ENCODE measurements around the gene BORCS6. TPM values are rescaled to one million over a fixed set of nuclear protein-coding genes. Genes with fewer than 3 reads are reported as not detected.

Gene BORCS6
- total RNA-seq, 1 experiment from 2014 or later: 6.4 TPM

- no peak overlapping the region for H2AFZ ChIP-seq (ENCODE audit: low read depth, low read length, poor library complexity, severe bottlenecking)
- TF ChIP-seq POLR2AphosphoS5 (IDR thresholded peaks at IDR 0.05; ENCODE audit: low read depth, low read length) (peak; percentile 80), ZFX (IDR thresholded peaks at IDR 0.05) (0 out of 2 replicates have a peak, but pooled peaks have one; percentile 9), REST (IDR thresholded peaks at IDR 0.05; ENCODE audit: low read depth) (no peak), CTCF (IDR thresholded peaks at IDR 0.05 in 2 of 3, conservative IDR thresholded peaks at IDR 0.05 in 1 of 3; ENCODE audit: borderline replicate concordance in 1 of 3, insufficient read depth in 1 of 3, low read depth in 2 of 3, low read length in 2 of 3) (no peak), JUND (IDR thresholded peaks at IDR 0.05) (no peak), YY1 (IDR thresholded peaks at IDR 0.05; ENCODE audit: extremely low read depth, insufficient replicate concordance, low read depth, low read length) (peak; percentile 50), ATF3 (IDR thresholded peaks at IDR 0.05) (no peak), EZH2phosphoT487 (IDR thresholded peaks at IDR 0.05; ENCODE audit: borderline replicate concordance) (no peak), MAX (IDR thresholded peaks at IDR 0.05) (peak; percentile 99), TCF7L2 (IDR thresholded peaks at IDR 0.05; ENCODE audit: borderline replicate concordance, extremely low read depth, insufficient read depth, insufficient read length) (peak; percentile 47), EGR1 (IDR thresholded peaks at IDR 0.05; ENCODE audit: low read depth) (peak; percentile 100), SIN3A (IDR thresholded peaks at IDR 0.05; ENCODE audit: low read depth) (peak; percentile 93), POLR2A (IDR thresholded peaks at IDR 0.05; ENCODE audit: borderline replicate concordance, extremely low read depth, insufficient read depth, insufficient read length) (peak; percentile 41), SP1 (IDR thresholded peaks at IDR 0.05; ENCODE audit: low read depth) (peak; percentile 100), ELF1 (IDR thresholded peaks at IDR 0.05; ENCODE audit: borderline replicate concordance, low read depth) (no peak; the same call in 1 of the 2 replicates)
- H3K27me3 ChIP-seq (ENCODE audit: insufficient read depth, low read length): no peaks in the 10 kb centered on the region
- ChIA-PET POLR2A (interaction anchor here (0.6 to 9.4 kb wide), 11 partner anchors 16 to 92 kb away, joined by 3 to 95 read pairs (median 4); partner anchors contain the start of genes ALOXE3, AURKB and CTC1), RAD21 (ENCODE audit: low non-redundant PET in 1 of 2, low total read pairs in 2 of 2, uncharacterized antibody in 2 of 2, unreplicated experiment in 2 of 2) (interaction anchor here in 1 of 2 experiments (1.1 kb wide), 1 partner anchor 17 kb away, joined by 3 read pairs; no protein-coding TSS in a partner anchor), CTCF (interaction anchor here (0.7 to 2.4 kb wide), 7 partner anchors 17 to 96 kb away, joined by 3 to 8 read pairs (median 4); no protein-coding TSS in a partner anchor)
- intact Hi-C loops (cut with micrococcal nuclease): loop anchor here (1.0 to 2.0 kb wide), 2 partner anchors 17 to 36 kb away; no protein-coding TSS in a partner anchor
- peak overlapping the region; percentile 100 for H3K4me2 ChIP-seq (ENCODE audit: low read length)
- H3K4me3 ChIP-seq (replicated peaks in 1 of 2; ENCODE audit: low read depth in 1 of 2, low read length in 2 of 2): peak overlapping the region; percentile 87 to 95
- peaks cover 49 to 94% of the 10 kb centered on the region in 2 experiments for H3K4me1 ChIP-seq (ENCODE audit: control insufficient read depth in 1 of 2, insufficient read depth in 2 of 2, low read length in 2 of 2)
- ATAC-seq (peak; percentile 66), DNase-seq (ENCODE audit: low read depth, low spot score) (peak; percentile 100)
- H3K27ac ChIP-seq (ENCODE audit: low read depth, low read length): peak overlapping the region; percentile 72
- H3K79me2 ChIP-seq (ENCODE audit: insufficient read depth, low read length): peaks cover 61% of the 10 kb centered on the region
- BruUV-seq (replicated peaks): no TSS peak
- H3K36me3 ChIP-seq (ENCODE audit: control insufficient read depth in 1 of 2, insufficient read depth in 2 of 2, low read length in 2 of 2): peaks cover 4 to 10% of the 10 kb centered on the region in 2 experiments; a peak in 3 of 4 replicates
- H4K20me1 ChIP-seq (ENCODE audit: insufficient read depth): no peaks in the 10 kb centered on the region
- H3K9me3 ChIP-seq (ENCODE audit: control insufficient read depth in 1 of 2, insufficient read depth in 1 of 2, low read depth in 1 of 2, low read length in 2 of 2): no peaks in the 10 kb centered on the region
- no peaks in the 10 kb centered on the region for H3K9me2 ChIP-seq (ENCODE audit: insufficient read depth)
- H3K9ac ChIP-seq (ENCODE audit: low read length): peak overlapping the region; percentile 99
Measured at GRCh38 chr17:8156246-8156992, 33.6 kb downstream of the BORCS6 start.
